HG02938 (cell line): Measurements from ENCODE around the gene CISTR.
"Not testable (repeated sequence)": the region's sequence is repeated elsewhere in the genome, so short reads cannot be mapped to it uniquely, and the experiment has no call there.

Experiments used
- ATAC-seq: cut with Tn5 transposase; IDR thresholded peaks from one replicate; pipeline ENCODE4 v1.9.1; 2021; ENCODE audit warnings: mild to moderate bottlenecking, moderate library complexity; ENCODE audit not compliant: unreplicated experiment

The CISTR gene

GRCh38 chr12:53751336-53752191 is at the start of gene CISTR:
TSS of gene CISTR (minus strand) at chr12:53751979.
- no peak for ATAC-seq

GRCh38 chr12:53798575-53798974 is 46.8 kb upstream of the CISTR start:
- ATAC-seq = no peak

- ATAC-seq = no peak
Measured at GRCh38 chr12:53795927-53796326, 44.1 kb upstream of the CISTR start.

- ATAC-seq = no peak
Measured at GRCh38 chr12:53793221-53793620, 41.4 kb upstream of the CISTR start.

- no peak for ATAC-seq
Measured at GRCh38 chr12:53791735-53792326, 40.1 kb upstream of the CISTR start.

GRCh38 chr12:53789570-53789969 is 37.8 kb upstream of the CISTR start:
- ATAC-seq = no peak

- no peak for ATAC-seq
Measured at GRCh38 chr12:53788892-53789291, 37.1 kb upstream of the CISTR start.

- ATAC-seq = no peak
Measured at GRCh38 chr12:53786411-53786810, 34.6 kb upstream of the CISTR start.

- no peak for ATAC-seq
Measured at GRCh38 chr12:53785161-53785560, 33.4 kb upstream of the CISTR start.

- no peak for ATAC-seq
Measured at GRCh38 chr12:53782093-53782703, 30.4 kb upstream of the CISTR start.

GRCh38 chr12:53781228-53781801 is 29.5 kb upstream of the CISTR start:
- no peak for ATAC-seq

- ATAC-seq = no peak
Measured at GRCh38 chr12:53780323-53780722, 28.5 kb upstream of the CISTR start.

- not testable (repeated sequence) for ATAC-seq
Measured at GRCh38 chr12:53779679-53780078, 27.9 kb upstream of the CISTR start.

- no peak for ATAC-seq
Measured at GRCh38 chr12:53777936-53778644, 26.3 kb upstream of the CISTR start.

GRCh38 chr12:53777412-53777811 is 25.6 kb upstream of the CISTR start:
- ATAC-seq = no peak

GRCh38 chr12:53776872-53777271 is 25.1 kb upstream of the CISTR start:
- ATAC-seq = no peak

- ATAC-seq = no peak
Measured at GRCh38 chr12:53775478-53776145, 23.8 kb upstream of the CISTR start.

- no peak for ATAC-seq
Measured at GRCh38 chr12:53770281-53770680, 18.5 kb upstream of the CISTR start.

- no peak for ATAC-seq
Measured at GRCh38 chr12:53768976-53769375, 17.2 kb upstream of the CISTR start.

- no peak for ATAC-seq
Measured at GRCh38 chr12:53766881-53767280, 15.1 kb upstream of the CISTR start.
